A549 (cell line): ENCODE results near the gene FAM72A. TPM values are rescaled to one million over a fixed set of nuclear protein-coding genes. Genes with fewer than 3 reads are reported as not detected.

ENCODE experiments used
- ATAC-seq, 2 experiments: fragments of 200-7000 bp in 1 of 2; fragments of >200 bp in 1 of 2; cut with Nextera tagmentation in 1 of 2; cut with Tn5 transposase in 1 of 2; 3 replicates each; pipeline versions ENCODE4 v1.8.0 to v1.9.1; 2018 to 2020; ENCODE audit warnings: mild to moderate bottlenecking in 1 of 2, moderate library complexity in 1 of 2
- CTCF ChIA-PET: fragments of 300-600 bp; sonication (Branson Sonifier 250); formaldehyde crosslinking; extraction: SDS; loops from one replicate; lab custom pipeline; 2021; ENCODE audit warnings: antibody characterized with exemption, inconsistent platforms; lab: Yijun Ruan, JAX
- POLR2A ChIA-PET: fragments of 350-600 bp; formaldehyde crosslinking; extraction: SDS; loops from one replicate; lab custom pipeline; 2021; ENCODE audit warnings: antibody characterized with exemption, inconsistent platforms; lab: Yijun Ruan, JAX
- DNase-seq, 2 experiments: peaks; one replicate each; pipeline versions ENCODE4 v3.0.0 to v3.0.0-alpha.2; 2011 to 2016; ENCODE audit warnings: low read depth in 1 of 2, low spot score in 1 of 2
- FAIRE-seq: peaks from 2 replicates; lab custom pipeline; 2011; peaks lifted over from hg19 to GRCh38; lab: Jason Lieb, UNC
- H3K27ac ChIP-seq, 2 experiments: fragments of >200 bp; sonication (Bioruptor Twin); formaldehyde crosslinking; 3 replicates each; pipeline ENCODE4 v1.5.1; 2016 to 2017
- H3K4me1 ChIP-seq: fragments of >200 bp; sonication (Bioruptor Twin); formaldehyde crosslinking; 3 replicates; pipeline ENCODE4 v1.6.1; 2016
- H3K4me2 ChIP-seq: fragments of >200 bp; sonication (Bioruptor Twin); formaldehyde crosslinking; 3 replicates; pipeline ENCODE4 v1.6.1; 2016
- H3K4me3 ChIP-seq: fragments of >200 bp; sonication (Bioruptor Twin); formaldehyde crosslinking; 3 replicates; pipeline ENCODE4 v1.5.1; 2016
- H3K9me3 ChIP-seq: fragments of >200 bp; sonication (Bioruptor Twin); formaldehyde crosslinking; 3 replicates; pipeline ENCODE4 v1.6.1; 2016
- BHLHE40 ChIP-seq: IDR thresholded peaks from 2 replicates; pipeline ENCODE4 v1.6.1; 2012; ENCODE audit warnings: low read depth, low read length, inconsistent platforms
- CBX8 ChIP-seq: fragments of 200-600 bp; sonication (generic); IDR thresholded peaks from 2 replicates; pipeline ENCODE4 v1.6.1; 2016
- CEBPB ChIP-seq, 2 experiments: fragments of >200 bp in 1 of 2; sonication (Bioruptor Twin) in 1 of 2; formaldehyde crosslinking in 1 of 2; IDR thresholded peaks; 2 replicates each; pipeline ENCODE4 v1.6.1; 2012 to 2016
- CHD4 ChIP-seq: fragments of 200-600 bp; sonication (generic); IDR thresholded peaks from 2 replicates; pipeline ENCODE4 v1.6.1; 2016; ENCODE audit warnings: antibody characterized with exemption, mild to moderate bottlenecking, borderline replicate concordance
- EP300 ChIP-seq, 2 experiments: fragments of >200 bp; sonication (Bioruptor Twin); formaldehyde crosslinking; IDR thresholded peaks; 2 replicates in 1 of 2; 3 replicates in 1 of 2; pipeline ENCODE4 v1.6.1; 2016 to 2017
- ESRRA ChIP-seq: fragments of 150-350 bp; IDR thresholded peaks from 2 replicates; pipeline ENCODE4 v1.6.1; 2014; ENCODE audit warnings: mild to moderate bottlenecking, low read length, borderline replicate concordance
- FOXS1 ChIP-seq: fragments of 250-450 bp; sonication (Bioruptor Pico); IDR thresholded peaks from 2 replicates; pipeline ENCODE4 v1.5.0; 2020; ENCODE audit warnings: mild to moderate bottlenecking, moderate library complexity
- HEYL ChIP-seq: fragments of 250-450 bp; sonication (Bioruptor Pico); IDR thresholded peaks from 2 replicates; pipeline ENCODE4 v1.8.0; 2021; ENCODE audit warnings: mild to moderate bottlenecking, moderate library complexity
- HOXA7 ChIP-seq: fragments of 250-450 bp; sonication (Bioruptor Pico); IDR thresholded peaks from 2 replicates; pipeline ENCODE4 v1.5.0; 2020; ENCODE audit warnings: mild to moderate bottlenecking, moderate library complexity
- HOXB13 ChIP-seq: fragments of 250-450 bp; sonication (Bioruptor Pico); IDR thresholded peaks from 2 replicates; pipeline ENCODE4 v1.5.0; 2020; ENCODE audit warnings: low read depth, mild to moderate bottlenecking, moderate library complexity
- HOXB5 ChIP-seq: fragments of 250-450 bp; sonication (Bioruptor Pico); IDR thresholded peaks from 2 replicates; pipeline ENCODE4 v1.5.0; 2020; ENCODE audit warnings: mild to moderate bottlenecking, moderate library complexity
- KDM1A ChIP-seq: fragments of 200-600 bp; sonication (generic); IDR thresholded peaks from 2 replicates; pipeline ENCODE4 v1.6.1; 2016; ENCODE audit warnings: low read depth, mild to moderate bottlenecking
- KDM5A ChIP-seq: fragments of 200-600 bp; sonication (generic); IDR thresholded peaks from 2 replicates; pipeline ENCODE4 v1.6.1; 2016; ENCODE audit warnings: antibody characterized with exemption, mild to moderate bottlenecking
- MAFK ChIP-seq: fragments of 450-650 bp; IDR thresholded peaks from 2 replicates; pipeline ENCODE4 v1.6.1; 2014; ENCODE audit not compliant: partially characterized antibody
- MYC ChIP-seq: IDR thresholded peaks from 2 replicates; pipeline ENCODE4 v1.6.1; 2012; ENCODE audit warnings: mild to moderate bottlenecking, inconsistent platforms, low read length, improper control_type of control experiment, borderline replicate concordance
- NFE2L2 ChIP-seq: fragments of 150-350 bp; conservative IDR thresholded peaks from 2 replicates; pipeline ENCODE4 v1.6.1; 2014; ENCODE audit warnings: low read length
- POLR2A ChIP-seq: IDR thresholded peaks from 2 replicates; pipeline ENCODE4 v1.6.1; 2012; ENCODE audit warnings: mild to moderate bottlenecking, low read length
- POLR2AphosphoS2 ChIP-seq: conservative IDR thresholded peaks from 2 replicates; pipeline ENCODE4 v1.6.1; 2012; ENCODE audit warnings: low read length, improper control_type of control experiment, inconsistent platforms
- RAD21 ChIP-seq, 2 experiments: fragments of >200 bp in 1 of 2; sonication (Bioruptor Twin) in 1 of 2; formaldehyde crosslinking in 1 of 2; IDR thresholded peaks in 1 of 2; conservative IDR thresholded peaks in 1 of 2; 2 replicates in 1 of 2; 3 replicates in 1 of 2; pipeline ENCODE4 v1.6.1; 2012 to 2018; ENCODE audit warnings: inconsistent platforms in 1 of 2
- RCOR1 ChIP-seq: fragments of 150-350 bp; IDR thresholded peaks from 2 replicates; pipeline ENCODE4 v1.6.1; 2014; ENCODE audit warnings: antibody characterized with exemption, low read length, low read depth
- REST ChIP-seq: fragments of 200-600 bp; sonication (generic); IDR thresholded peaks from 2 replicates; pipeline ENCODE4 v1.6.1; 2016; ENCODE audit warnings: antibody characterized with exemption, mild to moderate bottlenecking, moderate library complexity
- ZFP36 ChIP-seq: fragments of 450-650 bp; IDR thresholded peaks from 2 replicates; pipeline ENCODE4 v1.6.1; 2014; ENCODE audit warnings: borderline replicate concordance; ENCODE audit not compliant: partially characterized antibody
- ZSCAN20 ChIP-seq: fragments of 250-450 bp; sonication (Bioruptor Pico); IDR thresholded peaks from 2 replicates; pipeline ENCODE4 v1.8.0; 2022; ENCODE audit warnings: mild to moderate bottlenecking, moderate library complexity
- WGBS: methylation state at CpG from one replicate; pipeline ENCODE4 v1.1.6; 2017; ENCODE audit errors: missing lambda C conversion rate; 5-methylcytosine and 5-hydroxymethylcytosine counted together
- polyA plus RNA-seq, 4 experiments: library from polyadenylated mRNA; depleted of rRNA in 3 of 4; stranded (reverse); fragments of >200 nt; fragmentation: RNase III in 1 of 4; extraction: RNeasy Plus Mini Kit Qiagen cat#74134 plus additional on column Dnase treatment in 1 of 4; gene quantifications; 2 replicates in 3 of 4; 3 replicates in 1 of 4; pipeline ENCODE4 v1.2.3, GENCODE V29; 2011 to 2017
- TF ChIP-seq, protein P1 (sequence below): fragments of >200 bp; sonication (Bioruptor Twin); formaldehyde crosslinking; IDR thresholded peaks from 3 replicates; pipeline ENCODE4 v1.5.1; 2016
- TF ChIP-seq, protein P2 (sequence below): IDR thresholded peaks from 2 replicates; pipeline ENCODE4 v1.6.1; 2012

The FAM72A gene
- polyA plus RNA-seq, 2 of the 4 experiments (the other 2 are of a cell fraction): 17.5 to 18.8 TPM

GRCh38 chr1:206142770-206143169, 59.9 kb downstream of the FAM72A start:
- no peak for ATAC-seq
- Histone ChIP-seq H3K27ac (no peak overlapping the region), H3K4me3 (no peak overlapping the region)
- DNase-seq: no peak
- no peak for FAIRE-seq
- TF ChIP-seq KDM5A (no peak), KDM1A (no peak), POLR2AphosphoS2 (no peak), FOXS1 (CRISPR knock-in tag) (no peak), HOXB5 (CRISPR knock-in tag) (no peak), ESRRA (no peak), NFE2L2 (no peak), RCOR1 (no peak), REST (no peak), CHD4 (no peak), HOXA7 (no peak), ZFP36 (no peak), MYC (no peak)
- TF ChIP-seq, protein P1, sequence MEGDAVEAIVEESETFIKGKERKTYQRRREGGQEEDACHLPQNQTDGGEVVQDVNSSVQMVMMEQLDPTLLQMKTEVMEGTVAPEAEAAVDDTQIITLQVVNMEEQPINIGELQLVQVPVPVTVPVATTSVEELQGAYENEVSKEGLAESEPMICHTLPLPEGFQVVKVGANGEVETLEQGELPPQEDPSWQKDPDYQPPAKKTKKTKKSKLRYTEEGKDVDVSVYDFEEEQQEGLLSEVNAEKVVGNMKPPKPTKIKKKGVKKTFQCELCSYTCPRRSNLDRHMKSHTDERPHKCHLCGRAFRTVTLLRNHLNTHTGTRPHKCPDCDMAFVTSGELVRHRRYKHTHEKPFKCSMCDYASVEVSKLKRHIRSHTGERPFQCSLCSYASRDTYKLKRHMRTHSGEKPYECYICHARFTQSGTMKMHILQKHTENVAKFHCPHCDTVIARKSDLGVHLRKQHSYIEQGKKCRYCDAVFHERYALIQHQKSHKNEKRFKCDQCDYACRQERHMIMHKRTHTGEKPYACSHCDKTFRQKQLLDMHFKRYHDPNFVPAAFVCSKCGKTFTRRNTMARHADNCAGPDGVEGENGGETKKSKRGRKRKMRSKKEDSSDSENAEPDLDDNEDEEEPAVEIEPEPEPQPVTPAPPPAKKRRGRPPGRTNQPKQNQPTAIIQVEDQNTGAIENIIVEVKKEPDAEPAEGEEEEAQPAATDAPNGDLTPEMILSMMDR: no peak
- TF ChIP-seq, all 56 proteins: peak for 0
- ChIA-PET CTCF (interaction anchor here (1.1 kb wide), 1 partner anchor 157 kb away, joined by 4 read pairs; no protein-coding TSS in a partner anchor), POLR2A (no interaction called here)
- no peak overlapping the region for H3K4me2 ChIP-seq
- WGBS: 13% methylated on average over 2 of the region's 2 CpGs
- H3K9me3 ChIP-seq: no peaks in the 10 kb centered on the region
- no peaks in the 10 kb centered on the region for H3K4me1 ChIP-seq

DNA sequence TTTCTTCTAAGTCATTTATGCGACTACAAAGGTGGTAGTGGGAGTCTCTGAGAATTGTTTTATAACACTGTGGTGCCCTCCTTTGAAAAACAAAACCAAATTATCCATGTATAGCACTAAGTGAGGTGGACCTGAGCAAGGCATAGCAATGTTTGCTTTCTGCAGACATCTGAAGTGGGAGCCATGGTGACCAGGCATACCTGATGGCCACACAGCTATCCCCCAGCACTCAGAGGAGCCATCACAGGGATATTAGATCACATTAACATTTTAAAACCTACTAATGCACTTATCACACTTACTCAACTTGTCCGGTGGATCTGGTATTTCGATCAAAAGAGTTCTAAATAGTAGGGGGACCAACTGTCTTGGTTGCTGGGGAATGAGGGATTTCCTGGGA, 60.6 kb downstream of the FAM72A start:
- Histone ChIP-seq H3K4me1 (no peaks in the 10 kb centered on the region), H3K4me2 (no peak overlapping the region), H3K9me3 (no peaks in the 10 kb centered on the region), H3K27ac (no peak overlapping the region), H3K4me3 (no peak overlapping the region)
- no peak for ATAC-seq
- no peak for DNase-seq
- FAIRE-seq: no peak
- TF ChIP-seq CHD4: no peak
- no peak for TF ChIP-seq HOXB13 (CRISPR knock-in tag)
- TF ChIP-seq BHLHE40: no peak
- no peak for TF ChIP-seq CBX8
- no peak for TF ChIP-seq HEYL
- no peak for TF ChIP-seq MAFK
- TF ChIP-seq ZSCAN20 (CRISPR knock-in tag): no peak
- TF ChIP-seq, protein P2, sequence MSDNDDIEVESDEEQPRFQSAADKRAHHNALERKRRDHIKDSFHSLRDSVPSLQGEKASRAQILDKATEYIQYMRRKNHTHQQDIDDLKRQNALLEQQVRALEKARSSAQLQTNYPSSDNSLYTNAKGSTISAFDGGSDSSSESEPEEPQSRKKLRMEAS: no peak
- TF ChIP-seq POLR2AphosphoS2: no peak
- no peak for TF ChIP-seq POLR2A
- no peak for TF ChIP-seq CEBPB (IDR thresholded peaks at IDR 0.05)
- TF ChIP-seq RAD21 (conservative IDR thresholded peaks at IDR 0.05 in 1 of 2, IDR thresholded peaks at IDR 0.05 in 1 of 2): no peak
- TF ChIP-seq, protein P1: no peak
- TF ChIP-seq EP300 (IDR thresholded peaks at IDR 0.05): no peak
- ChIA-PET POLR2A (no interaction called here), CTCF (interaction anchor here (1.0 kb wide), 1 partner anchor 165 kb away, joined by 4 read pairs; no protein-coding TSS in a partner anchor)
- 46% methylated on average over 3 of the region's 3 CpGs for WGBS
